PC-9 (cell line): ENCODE data around the gene MAP2K1. TPM values are rescaled to one million over a fixed set of nuclear protein-coding genes. Genes with fewer than 3 reads are reported as not detected.
A peak's percentile ranks its signal among the peaks of the same experiment; 100 is the strongest.

Experiments used
- BruUV-seq: library from RNA; stranded (reverse); fragments of 400-500 nt; replicated peaks from 2 replicates; lab custom pipeline; 2021; lab: Mats Ljungman, UMichigan
- CTCF ChIA-PET: fragments of 300-600 bp; sonication (Branson Sonifier 250); formaldehyde crosslinking; loops from one replicate; lab custom pipeline; 2022; ENCODE audit warnings: antibody characterized with exemption; lab: Charles Lee
- POLR2A ChIA-PET: fragments of 300-600 bp; sonication (Branson Sonifier 250); formaldehyde crosslinking; loops from one replicate; lab custom pipeline; 2022; ENCODE audit warnings: antibody characterized with exemption; ENCODE audit not compliant: unreplicated experiment; lab: Charles Lee
- DNase-seq, 2 experiments: peaks; one replicate each; pipeline versions ENCODE4 v3.0.0 to v3.0.0-alpha.2; 2015 to 2022; ENCODE audit warnings: mixed read lengths in 1 of 2
- H2AFZ ChIP-seq: fragments of 200-600 bp; sonication (generic); 2 replicates; pipeline ENCODE4 v1.8.1; 2017; ENCODE audit warnings: antibody characterized with exemption
- H3F3A ChIP-seq: fragments of 200-600 bp; sonication (generic); 2 replicates; pipeline ENCODE4 v1.8.1; 2017; ENCODE audit warnings: antibody characterized with exemption, mild to moderate bottlenecking, low read depth; ENCODE audit not compliant: insufficient read depth
- H3K27ac ChIP-seq: fragments of 200-600 bp; sonication (generic); 2 replicates; pipeline ENCODE4 v1.6.1; 2016; ENCODE audit warnings: mixed run types
- H3K27me3 ChIP-seq: fragments of 200-600 bp; sonication (generic); 2 replicates; pipeline ENCODE4 v1.6.1; 2016; ENCODE audit warnings: low read depth, mixed run types; ENCODE audit not compliant: insufficient read depth
- H3K36me3 ChIP-seq: fragments of 200-600 bp; sonication (generic); 2 replicates; pipeline ENCODE4 v1.6.1; 2016; ENCODE audit warnings: low read depth, mixed run types
- H3K4me1 ChIP-seq: fragments of 200-600 bp; sonication (generic); replicated peaks from 2 replicates; pipeline ENCODE4 v1.6.1; 2016; ENCODE audit warnings: mixed run types; ENCODE audit not compliant: insufficient read depth
- H3K4me2 ChIP-seq: fragments of 200-600 bp; sonication (generic); 2 replicates; pipeline ENCODE4 v1.6.1; 2017; ENCODE audit warnings: mixed run types
- H3K4me3 ChIP-seq: fragments of 200-600 bp; sonication (generic); 2 replicates; pipeline ENCODE4 v1.6.1; 2016; ENCODE audit warnings: mixed run types
- H3K79me2 ChIP-seq: fragments of 200-600 bp; sonication (generic); 2 replicates; pipeline ENCODE4 v1.6.1; 2017; ENCODE audit warnings: low read depth, mixed run types
- H3K9me2 ChIP-seq: fragments of 200-600 bp; sonication (generic); 2 replicates; pipeline ENCODE4 v1.8.1; 2017; ENCODE audit warnings: mild to moderate bottlenecking; ENCODE audit not compliant: insufficient read depth
- H3K9me3 ChIP-seq: fragments of 200-600 bp; sonication (generic); 2 replicates; pipeline ENCODE4 v1.8.1; 2016; ENCODE audit warnings: low read depth; ENCODE audit not compliant: insufficient read depth
- H4K20me1 ChIP-seq: fragments of 200-600 bp; sonication (generic); 2 replicates; pipeline ENCODE4 v1.8.1; 2017; ENCODE audit not compliant: insufficient read depth
- EZH2 ChIP-seq: fragments of 200-600 bp; sonication (generic); IDR thresholded peaks from 2 replicates; pipeline ENCODE4 v1.8.0; 2017; ENCODE audit warnings: antibody characterized with exemption, low read depth
- intact Hi-C: fragments of 100-400 bp; cut with micrococcal nuclease; formaldehyde crosslinking; loops from one replicate; pipeline ENCODE4 v1.10.0; 2022; ENCODE audit not compliant: unreplicated experiment
- total RNA-seq: library from RNA; stranded (reverse); gene quantifications from 2 replicates; pipeline ENCODE4 v1.2.3, GENCODE V29; 2021
- TF ChIP-seq, protein P1 (sequence below): fragments of 200-600 bp; sonication (generic); conservative IDR thresholded peaks from 2 replicates; pipeline ENCODE4 v1.6.1; 2017; ENCODE audit warnings: mixed run types, antibody characterized with exemption, mild to moderate bottlenecking, moderate library complexity

MAP2K1 gene
- total RNA-seq, 1 experiment from 2014 or later, result 78.6 TPM

DNA sequence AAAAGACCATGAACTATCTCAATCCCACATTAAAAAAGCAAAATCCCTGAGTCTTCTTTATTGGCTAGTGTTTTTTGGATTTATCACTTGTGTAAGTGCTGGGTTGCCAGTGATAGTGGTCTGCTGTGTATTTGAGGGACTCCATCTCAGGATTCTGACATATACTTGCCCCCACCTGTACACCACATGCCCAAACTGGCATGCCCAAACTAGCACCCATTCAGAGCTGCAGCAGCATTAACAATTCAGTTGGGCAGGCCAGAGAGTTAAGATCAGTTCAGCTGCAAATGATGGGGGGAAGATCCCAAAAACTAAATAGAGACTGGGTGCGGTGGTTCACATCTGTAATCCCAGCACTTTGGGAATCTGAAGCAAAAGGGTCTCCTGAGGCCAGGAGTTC lies 23.9 kb upstream of the MAP2K1 start:
- Histone ChIP-seq H3F3A (peaks cover 13% of the 10 kb centered on the region; the same call in 1 of the 2 replicates), H3K36me3 (no peaks in the 10 kb centered on the region), H3K79me2 (no peaks in the 10 kb centered on the region), H3K27ac (no peak overlapping the region), H4K20me1 (no peaks in the 10 kb centered on the region), H3K4me1 (peaks cover 37% of the 10 kb centered on the region), H3K9me2 (no peaks in the 10 kb centered on the region), H3K9me3 (no peaks in the 10 kb centered on the region), H2AFZ (no peak overlapping the region), H3K4me2 (no peak overlapping the region), H3K4me3 (no peak overlapping the region), H3K27me3 (no peaks in the 10 kb centered on the region)
- DNase-seq, result no peak
- intact Hi-C loops, result no loop called here
- no TSS peak for BruUV-seq
- TF ChIP-seq, protein P1, sequence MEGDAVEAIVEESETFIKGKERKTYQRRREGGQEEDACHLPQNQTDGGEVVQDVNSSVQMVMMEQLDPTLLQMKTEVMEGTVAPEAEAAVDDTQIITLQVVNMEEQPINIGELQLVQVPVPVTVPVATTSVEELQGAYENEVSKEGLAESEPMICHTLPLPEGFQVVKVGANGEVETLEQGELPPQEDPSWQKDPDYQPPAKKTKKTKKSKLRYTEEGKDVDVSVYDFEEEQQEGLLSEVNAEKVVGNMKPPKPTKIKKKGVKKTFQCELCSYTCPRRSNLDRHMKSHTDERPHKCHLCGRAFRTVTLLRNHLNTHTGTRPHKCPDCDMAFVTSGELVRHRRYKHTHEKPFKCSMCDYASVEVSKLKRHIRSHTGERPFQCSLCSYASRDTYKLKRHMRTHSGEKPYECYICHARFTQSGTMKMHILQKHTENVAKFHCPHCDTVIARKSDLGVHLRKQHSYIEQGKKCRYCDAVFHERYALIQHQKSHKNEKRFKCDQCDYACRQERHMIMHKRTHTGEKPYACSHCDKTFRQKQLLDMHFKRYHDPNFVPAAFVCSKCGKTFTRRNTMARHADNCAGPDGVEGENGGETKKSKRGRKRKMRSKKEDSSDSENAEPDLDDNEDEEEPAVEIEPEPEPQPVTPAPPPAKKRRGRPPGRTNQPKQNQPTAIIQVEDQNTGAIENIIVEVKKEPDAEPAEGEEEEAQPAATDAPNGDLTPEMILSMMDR, result no peak
- no peak for TF ChIP-seq EZH2
- CTCF ChIA-PET, result no interaction called here
- POLR2A ChIA-PET, result no interaction called here

DNA sequence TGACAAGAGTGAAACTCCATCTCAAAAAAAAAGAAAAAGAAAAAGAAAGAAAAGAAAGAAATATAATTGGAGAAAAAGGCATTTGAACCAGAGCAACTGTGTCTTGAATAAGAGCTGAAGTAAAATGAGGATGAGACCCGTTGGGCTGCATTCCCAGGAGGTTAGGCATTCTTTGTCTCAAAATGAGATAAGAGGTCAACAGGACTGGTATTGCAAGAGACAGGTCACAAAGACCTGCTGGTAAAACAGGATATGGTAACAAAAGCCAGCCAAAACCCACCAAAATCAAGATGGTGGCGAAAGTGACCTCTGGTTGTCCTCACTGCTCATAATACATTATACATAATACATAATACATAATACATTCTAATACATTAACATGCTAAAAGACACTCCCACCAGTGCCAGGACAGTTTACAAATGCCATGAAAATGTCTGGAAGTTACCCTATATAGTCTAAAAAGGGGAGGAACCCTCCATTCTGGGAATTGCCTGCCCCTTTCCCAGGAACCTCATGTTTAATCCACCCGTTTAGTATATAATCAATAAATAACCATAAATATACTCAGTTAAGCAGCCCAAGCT lies 21.7 kb upstream of the MAP2K1 start:
- Histone ChIP-seq H3K9me2 (no peaks in the 10 kb centered on the region), H4K20me1 (no peaks in the 10 kb centered on the region), H3K36me3 (no peaks in the 10 kb centered on the region), H3K79me2 (no peaks in the 10 kb centered on the region), H3F3A (peaks cover 4% of the 10 kb centered on the region; the same call in 1 of the 2 replicates), H2AFZ (no peak overlapping the region), H3K9me3 (no peaks in the 10 kb centered on the region), H3K4me3 (no peak overlapping the region), H3K27me3 (no peaks in the 10 kb centered on the region), H3K27ac (peak overlapping the region; percentile 61; the same call in 1 of the 2 replicates), H3K4me2 (peak overlapping the region; percentile 51), H3K4me1 (peaks cover 29% of the 10 kb centered on the region)
- peak; percentile 57 to 71 for DNase-seq
- ChIA-PET POLR2A (no interaction called here), CTCF (interaction anchor here (0.6 kb wide), 1 partner anchor 46 kb away, joined by 8 read pairs; no protein-coding TSS in a partner anchor)
- no TSS peak for BruUV-seq
- intact Hi-C loops, result loop anchor here (2.0 kb wide), 1 partner anchor 118 kb away; no protein-coding TSS in a partner anchor
- TF ChIP-seq, protein P1, result no peak
- TF ChIP-seq EZH2, result no peak

DNA sequence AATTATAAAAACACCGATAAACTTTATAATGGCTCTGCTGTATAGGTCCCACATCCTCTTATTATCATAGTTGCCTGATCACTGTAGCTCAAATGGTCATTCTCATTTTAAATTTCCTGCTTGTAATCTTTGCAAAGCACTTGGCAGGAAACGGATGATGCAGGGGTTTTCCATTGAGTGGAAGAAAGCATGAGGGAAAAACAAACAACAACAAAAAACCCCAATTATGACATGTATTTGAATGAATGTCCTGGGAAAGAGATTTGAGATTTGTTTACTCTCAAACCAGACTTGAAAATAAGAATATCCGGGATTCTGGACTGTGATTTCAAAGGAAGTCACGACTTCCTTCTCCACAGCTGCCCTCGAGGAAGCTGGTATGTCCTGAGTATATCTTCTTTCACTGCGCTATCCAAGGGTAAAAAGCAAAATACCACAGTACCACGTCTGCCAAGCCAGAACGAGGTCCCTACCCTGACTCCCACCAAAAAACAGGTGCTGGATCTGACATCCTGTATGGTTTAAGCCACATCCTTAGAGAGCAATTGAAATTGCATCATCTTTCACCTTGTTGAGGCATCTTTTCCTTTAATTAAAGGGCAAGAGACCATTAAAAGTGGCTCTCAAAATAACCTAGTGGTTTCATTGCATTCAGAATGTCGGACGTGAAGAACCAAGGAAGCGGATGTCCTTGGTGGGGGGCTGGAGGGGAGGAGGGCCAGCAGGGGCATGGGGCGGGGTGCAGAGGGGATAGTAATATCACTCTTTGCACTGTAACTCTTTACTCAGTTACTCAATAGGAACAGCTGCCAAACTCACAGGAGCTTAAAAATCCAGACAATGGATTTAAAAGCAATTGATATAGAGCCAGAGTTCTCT lies 16.7 kb upstream of the MAP2K1 start:
- Histone ChIP-seq H2AFZ (peak overlapping the region; percentile 85), H3K36me3 (no peaks in the 10 kb centered on the region), H3K4me1 (peaks cover 25% of the 10 kb centered on the region), H3K9me2 (no peaks in the 10 kb centered on the region), H3K4me3 (no peak overlapping the region; the same call in 1 of the 2 replicates), H4K20me1 (no peaks in the 10 kb centered on the region), H3K27me3 (no peaks in the 10 kb centered on the region), H3K4me2 (peak overlapping the region; percentile 63), H3K79me2 (no peaks in the 10 kb centered on the region), H3K9me3 (no peaks in the 10 kb centered on the region), H3F3A (0 out of 2 replicates have a peak, but pooled peaks cover 3% of the 10 kb centered on the region), H3K27ac (peak overlapping the region; percentile 85)
- ChIA-PET CTCF (interaction anchor here (0.7 kb wide), 1 partner anchor 46 kb away, joined by 3 read pairs; no protein-coding TSS in a partner anchor), POLR2A (no interaction called here)
- no peak for TF ChIP-seq EZH2
- TF ChIP-seq, protein P1, result no peak
- DNase-seq, result peak; percentile 16 to 42
- intact Hi-C loops, result no loop called here
- TSS peak; percentile 91 for BruUV-seq
